Bone marrow (tissue), 2 donors: ENCODE data around the gene TMEM239.
"Not testable (repeated sequence)": the region's sequence is repeated elsewhere in the genome, so short reads cannot be mapped to it uniquely, and the experiment has no call there.

ENCODE experiments used
- DNase-seq, 2 donors: peaks; one replicate each; lab custom pipeline; 2025; lab: John Stamatoyannopoulos, UW

The TMEM239 gene

DNA sequence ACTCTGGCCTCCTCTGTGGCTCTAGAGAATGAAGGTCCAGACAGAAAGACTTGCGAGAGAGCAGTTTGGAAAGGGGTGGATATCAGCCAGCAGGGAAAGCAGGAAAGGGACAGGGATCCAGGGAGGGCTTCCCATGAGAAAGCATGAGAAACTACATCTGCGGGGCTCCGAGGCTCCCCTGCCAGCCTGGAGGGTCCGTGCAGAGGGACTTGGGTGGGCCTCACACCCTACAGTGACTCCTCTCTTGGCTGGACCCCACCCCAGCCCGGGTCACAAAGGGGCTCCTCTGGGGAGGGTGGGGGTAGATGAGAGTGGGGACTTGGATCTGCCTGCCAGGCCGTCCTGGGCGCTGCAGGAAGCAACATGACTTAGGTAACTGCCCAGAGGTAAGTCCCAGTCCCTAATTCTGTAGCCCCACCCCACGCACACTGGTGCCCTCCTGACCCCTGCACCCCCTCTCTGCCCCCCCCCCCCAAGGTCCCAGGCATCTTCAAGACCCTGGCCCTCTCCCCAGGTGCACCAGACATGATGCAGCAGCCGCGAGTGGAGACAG lies at the start of gene TMEM239:
Gene TMEM239, plus strand, starts transcription at position 335 of the 553 bp plus-strand sequence. Its CDS starts 191 bp downstream, at position 526.
- DNase-seq: no peak

DNA sequence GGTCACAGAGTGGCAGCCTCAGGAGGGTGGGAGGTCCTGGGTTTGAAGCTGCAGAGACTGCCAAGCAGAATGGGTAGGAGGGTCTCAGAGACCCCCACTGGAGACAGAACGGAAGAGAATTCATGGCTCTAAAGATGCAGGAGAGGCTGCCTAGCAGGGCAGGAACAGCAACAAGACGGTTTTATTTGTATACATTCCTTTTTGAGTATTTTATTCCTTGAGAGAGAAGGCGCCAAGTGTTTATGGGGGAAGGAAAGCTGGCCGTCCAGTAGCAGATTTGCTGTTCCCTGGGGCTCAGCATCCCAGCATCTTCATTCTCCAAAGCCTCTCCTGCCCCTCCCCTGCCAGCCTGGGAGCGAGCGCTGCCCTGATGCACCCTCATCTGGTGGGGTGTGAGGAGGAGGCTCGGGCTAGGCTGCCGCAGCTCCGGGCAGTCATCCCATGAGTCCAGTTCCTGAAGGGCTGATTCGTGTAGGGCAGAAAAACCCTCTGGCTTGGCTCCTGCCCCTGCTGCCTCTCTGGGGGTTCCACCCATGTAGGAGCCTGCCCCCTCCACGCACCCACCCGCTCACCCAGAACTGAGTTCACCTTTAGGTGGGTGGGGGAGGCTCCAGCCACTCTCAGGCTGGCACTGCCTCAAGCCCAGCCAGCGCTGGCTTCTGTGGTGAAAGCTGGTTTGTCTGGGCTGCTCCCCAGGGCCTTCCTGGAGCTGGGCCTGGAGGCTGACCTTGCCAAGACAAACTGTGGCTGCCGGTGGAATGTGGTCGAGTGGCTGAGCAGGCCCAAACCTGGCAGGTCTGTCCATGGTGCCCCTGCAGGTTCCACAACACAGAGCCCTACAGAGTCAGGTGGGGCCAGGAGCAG lies 48.2 kb upstream of the TMEM239 start:
- no peak for DNase-seq

DNA sequence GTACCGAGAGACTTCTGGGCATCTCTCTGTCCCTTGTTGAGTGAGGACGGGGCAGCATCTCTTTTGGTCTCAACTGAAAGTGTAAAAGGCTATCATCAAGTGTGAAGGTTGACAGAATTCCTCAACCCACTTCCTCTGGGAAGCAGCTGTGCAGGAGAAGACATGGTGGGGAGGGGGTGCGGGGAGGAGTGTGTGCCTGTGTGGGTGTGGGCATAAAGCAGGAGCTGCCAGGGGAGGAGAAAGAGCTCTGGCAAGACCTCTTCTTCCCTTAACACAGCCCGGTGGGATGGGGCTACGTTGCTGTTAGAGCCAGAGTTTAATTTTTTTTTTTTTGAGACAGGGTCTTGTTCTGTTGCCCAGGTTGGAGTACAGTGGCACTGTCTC lies 47.5 kb upstream of the TMEM239 start:
- no peak for DNase-seq

DNA sequence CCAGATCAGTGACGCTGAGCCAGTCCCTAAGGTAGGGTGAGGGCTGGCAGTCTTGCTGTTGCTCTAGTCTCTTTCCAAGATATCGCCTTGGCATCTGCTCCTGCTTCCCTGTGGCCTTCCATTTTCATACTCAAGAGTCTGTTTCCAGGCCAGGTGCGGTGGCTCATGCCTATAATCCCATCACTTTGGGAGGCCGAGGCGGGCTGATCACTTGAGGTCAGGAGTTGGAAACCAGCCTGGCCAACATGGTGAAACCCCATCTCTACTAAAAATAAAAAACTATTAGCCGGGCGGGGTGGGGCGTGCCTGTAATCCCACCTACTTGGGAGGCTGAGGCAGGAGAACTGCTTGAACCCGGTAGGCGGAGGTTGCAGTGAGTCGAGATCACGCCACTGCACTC lies 46.1 kb upstream of the TMEM239 start:
- DNase-seq: not testable (repeated sequence)

DNA sequence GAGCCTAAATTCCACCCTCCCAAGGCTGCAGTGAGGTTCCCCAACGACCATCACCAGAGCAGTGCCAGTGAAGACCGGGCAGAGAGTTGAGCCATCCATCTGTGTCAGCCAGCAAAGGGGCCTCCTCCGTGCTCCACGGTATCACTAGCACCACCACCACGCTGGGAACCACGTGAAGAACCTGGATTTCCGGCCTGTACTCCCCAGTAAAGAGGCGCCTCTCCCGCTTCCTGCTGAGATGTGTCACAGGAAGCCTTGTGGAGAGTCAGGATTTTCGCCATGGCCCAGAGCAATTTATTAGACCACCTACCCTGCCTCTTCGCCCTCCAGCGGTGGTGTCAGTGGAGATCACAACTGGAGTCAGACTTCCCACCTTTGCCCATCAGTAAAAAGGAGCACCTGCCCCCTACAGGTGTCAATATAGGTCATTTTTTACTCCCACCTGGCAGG lies 44.5 kb upstream of the TMEM239 start:
- no peak for DNase-seq

DNA sequence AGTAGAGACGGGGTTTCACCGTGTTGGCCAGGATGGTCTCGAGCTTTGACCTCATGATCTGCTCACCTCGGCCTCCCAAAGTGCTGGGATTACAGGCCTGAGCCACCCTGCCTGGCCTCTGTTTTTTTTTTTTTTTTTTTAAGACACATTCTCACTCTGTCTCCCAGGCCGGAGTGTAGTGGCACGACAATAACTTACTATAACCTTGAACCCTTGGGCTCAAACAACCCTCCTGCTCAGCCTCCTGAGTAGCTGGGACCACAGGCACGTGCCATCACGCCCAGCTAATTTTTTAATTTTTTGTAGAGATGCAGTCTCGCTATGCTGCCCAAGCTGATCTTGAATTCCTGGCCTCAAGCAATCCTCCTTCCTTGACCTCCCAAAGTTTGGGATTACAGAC lies 42.4 kb upstream of the TMEM239 start:
- no peak for DNase-seq

DNA sequence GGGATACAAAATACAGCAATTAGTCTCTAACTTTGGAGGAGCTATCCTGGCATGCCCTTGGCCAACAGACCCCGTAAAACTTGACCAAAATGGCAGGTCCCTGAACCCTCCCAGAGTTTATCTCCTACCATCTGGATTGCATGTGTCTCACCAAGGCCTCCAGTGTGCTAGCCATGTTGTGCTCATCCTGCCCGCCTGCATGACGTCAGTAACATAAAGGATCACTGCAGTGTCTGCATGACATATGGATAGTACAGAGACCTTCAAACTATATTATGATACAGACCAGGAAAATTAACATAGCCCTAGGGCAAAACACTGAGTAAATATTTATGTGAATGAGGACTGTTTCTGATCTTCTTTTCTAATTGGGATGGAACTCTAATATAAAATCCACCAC lies 41.0 kb upstream of the TMEM239 start:
- DNase-seq: no peak

DNA sequence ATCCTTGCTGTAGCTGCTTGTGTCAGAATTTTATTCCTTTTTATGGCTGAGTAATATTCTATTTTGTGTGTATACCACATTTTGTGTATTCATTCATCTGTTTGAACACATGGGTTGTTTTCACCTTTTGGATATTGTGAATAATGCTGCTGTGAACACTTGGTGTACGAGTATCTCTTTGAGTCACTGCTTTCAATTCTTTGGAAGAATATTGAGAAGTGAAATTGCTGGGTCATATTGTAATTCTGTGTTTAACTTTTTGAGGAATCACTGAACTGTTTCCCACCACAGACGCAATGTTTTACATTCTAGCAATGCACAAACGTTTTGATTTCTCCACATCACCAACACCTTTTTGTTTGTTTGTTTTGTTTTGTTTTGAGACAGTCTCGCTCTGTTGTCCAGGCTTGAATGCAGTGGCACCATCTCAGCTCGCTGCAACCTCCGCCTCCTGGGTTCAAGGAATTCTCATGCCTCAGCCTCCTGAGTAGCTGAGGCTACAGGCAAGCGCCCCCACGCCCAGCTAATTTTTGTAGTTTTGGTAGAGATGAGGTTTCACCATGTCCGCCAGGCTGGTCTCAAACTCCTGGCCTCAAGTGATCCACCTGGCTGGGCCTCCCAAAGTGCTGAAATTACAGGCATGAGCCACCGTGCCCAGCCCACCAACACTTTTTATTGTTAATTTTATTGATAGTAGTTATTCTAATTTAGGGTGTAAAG lies 37.4 kb upstream of the TMEM239 start:
- DNase-seq: no peak

DNA sequence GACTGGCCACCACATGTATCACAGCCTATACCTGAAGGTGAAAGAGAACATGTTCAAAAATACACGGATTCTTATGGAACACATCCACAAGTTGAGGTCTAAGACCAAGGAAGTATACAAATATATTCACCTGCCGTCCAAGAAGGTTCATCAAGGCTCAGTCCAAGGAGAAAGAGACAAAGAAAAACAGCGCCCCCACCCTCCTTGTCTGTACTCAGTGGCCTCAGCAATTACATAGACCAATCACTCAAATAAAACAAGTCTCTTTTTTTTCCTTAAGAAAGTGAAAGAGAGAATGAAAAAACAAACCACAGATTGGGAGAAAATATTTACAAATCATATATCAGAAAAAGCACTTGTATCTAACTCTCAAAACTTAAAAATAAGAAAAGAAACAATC lies 35.2 kb upstream of the TMEM239 start:
- no peak for DNase-seq

DNA sequence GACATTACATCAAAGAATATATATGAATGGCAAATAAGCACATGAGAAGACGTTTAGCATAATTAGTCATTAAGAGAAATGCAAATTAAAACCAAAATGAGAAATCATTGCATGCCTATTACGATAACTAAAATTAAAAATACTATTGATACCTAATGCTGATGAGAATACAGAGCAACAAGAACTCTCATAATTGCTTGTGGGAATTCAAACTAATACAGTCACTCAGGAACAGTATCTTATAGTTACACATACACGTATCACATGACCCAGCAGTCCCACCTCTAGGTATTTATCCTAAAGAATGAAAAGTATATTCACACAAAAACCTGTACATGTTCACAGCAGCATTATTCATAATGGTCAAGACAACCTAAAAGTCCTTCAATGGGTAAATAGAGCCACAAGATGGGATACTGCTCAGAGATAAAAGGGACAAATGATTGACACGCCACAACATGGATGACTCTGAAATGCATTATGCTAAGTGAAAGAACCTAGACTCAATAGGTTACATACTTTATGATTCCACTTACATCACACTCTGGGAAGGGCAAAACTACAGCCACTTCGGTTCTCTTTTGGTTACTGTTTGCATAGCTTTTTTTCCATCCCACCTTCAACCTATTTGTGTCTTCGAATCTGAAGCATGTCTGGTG lies 32.1 kb upstream of the TMEM239 start:
- no peak for DNase-seq

DNA sequence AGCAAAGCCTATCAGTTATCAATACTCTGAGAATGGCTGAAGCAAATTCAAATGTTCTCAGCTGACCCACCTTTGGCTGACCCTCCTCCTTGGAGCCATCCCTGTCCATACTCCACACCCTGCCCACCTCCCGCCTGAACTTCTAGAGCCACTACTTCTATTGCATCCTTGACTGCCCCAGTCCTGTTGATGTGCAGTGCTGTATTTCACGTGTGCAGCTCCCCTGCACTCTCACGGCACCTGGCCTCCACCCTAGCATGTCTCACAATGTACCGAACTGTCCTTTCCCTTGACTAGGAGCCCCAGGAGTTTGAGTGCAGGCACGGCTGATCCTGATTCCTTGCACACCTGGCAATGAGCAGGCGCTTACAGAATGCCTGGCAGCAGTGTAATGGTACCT lies 22.7 kb upstream of the TMEM239 start:
- no peak for DNase-seq

DNA sequence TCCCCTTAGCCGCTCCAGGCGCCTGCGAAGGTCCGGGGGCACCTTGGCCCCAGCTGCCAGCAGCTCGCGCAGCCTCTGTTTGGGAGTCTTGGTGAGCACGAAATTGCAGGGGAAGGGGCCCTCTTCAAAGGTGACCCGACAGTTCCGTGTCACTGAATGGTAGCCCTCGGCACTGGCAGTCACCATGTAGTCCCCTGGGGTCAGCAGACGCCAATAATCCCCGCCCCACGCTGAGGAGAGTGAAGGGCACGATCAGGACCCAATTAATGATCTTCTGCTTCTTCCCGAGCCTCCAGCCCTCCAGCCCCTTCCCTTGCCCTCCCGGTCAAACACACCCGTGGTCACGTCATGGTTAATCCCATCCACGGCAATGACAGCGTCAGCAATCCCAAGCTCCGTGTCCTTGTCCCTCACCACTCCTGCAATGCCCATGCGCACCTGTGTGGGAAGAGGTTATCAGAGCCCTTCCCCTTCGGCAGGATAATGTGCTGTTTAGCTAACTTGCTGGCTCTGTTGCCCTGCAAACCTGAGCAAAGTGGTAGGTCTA lies 21.9 kb upstream of the TMEM239 start:
- no peak for DNase-seq

DNA sequence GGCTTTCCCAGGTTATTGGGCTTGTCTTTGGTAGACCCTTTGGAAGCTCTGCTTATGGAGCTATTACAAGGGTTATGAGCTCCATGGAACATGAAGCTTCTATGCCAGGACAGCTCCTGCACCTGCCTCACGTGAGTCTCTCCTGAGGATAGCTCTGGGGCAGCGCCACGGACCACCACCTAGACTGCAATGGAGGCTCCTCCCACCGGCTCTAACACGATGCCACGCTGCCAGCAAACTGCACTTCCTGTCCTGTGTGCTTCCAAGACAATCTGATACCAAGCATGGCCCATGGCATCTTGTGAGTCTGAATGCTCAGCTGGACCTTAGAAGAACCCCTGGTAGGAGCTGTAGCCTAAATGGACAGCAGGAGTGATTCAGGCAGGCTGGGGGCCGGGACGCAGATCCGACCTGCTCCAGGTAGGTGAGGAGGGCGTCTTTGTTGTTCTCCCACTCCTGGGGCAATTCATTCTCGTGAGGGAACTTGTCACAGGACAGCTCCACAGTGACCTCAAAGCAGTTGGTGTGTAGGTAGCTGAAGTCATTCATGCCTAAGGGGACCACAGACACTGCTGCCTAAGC lies 21.2 kb upstream of the TMEM239 start:
- DNase-seq: no peak

DNA sequence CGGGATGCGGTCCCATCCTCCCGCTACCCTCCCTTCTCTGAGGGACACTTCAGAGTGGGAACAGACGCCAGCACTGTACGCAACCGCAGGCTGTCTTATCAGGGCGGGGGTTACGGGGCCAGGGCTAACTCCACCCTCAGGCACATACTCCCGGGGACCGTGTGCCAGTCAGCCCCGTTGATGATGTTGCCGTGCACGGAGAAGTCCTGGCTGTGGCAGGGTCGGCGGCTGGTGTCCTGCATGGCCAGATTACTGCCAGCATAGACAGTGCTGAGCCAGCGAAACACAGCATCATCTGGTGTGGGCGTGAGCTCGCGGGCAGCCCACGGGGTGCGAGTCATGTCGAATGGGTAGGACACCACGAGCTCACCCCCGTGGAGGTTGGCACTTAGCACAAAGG lies 20.7 kb upstream of the TMEM239 start:
- DNase-seq: no peak

DNA sequence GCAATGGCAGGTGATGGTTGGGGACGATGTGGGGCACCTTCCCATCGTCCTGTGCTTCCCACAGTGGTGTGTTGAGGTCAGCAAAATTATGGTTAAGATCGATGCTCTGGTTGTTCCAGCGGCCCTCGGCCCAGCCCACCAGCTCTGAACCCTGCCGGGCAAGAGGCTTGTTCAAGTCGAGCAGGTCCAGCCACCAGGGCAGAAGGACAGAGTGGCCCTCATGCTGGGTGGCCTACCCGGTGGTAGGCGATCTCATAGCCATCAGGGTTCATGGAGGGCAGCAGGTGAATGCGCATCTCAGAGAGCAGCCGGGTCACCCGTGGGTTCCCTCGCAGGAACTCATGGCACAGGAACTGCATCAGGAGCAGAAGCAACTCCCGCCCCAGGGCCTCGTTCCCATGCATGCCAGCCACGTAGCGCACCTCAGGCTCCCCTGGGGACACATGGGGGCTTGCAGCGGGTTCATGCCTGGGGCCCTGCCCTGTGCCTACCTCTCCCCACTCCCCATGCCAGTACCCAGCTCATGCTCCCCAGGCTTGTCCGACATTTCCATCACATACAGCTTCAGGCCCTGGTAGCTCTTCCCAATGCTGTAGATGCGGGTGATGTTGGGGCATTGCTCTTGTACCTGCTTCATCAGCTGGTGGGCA lies 20.0 kb upstream of the TMEM239 start:
- DNase-seq: no peak

DNA sequence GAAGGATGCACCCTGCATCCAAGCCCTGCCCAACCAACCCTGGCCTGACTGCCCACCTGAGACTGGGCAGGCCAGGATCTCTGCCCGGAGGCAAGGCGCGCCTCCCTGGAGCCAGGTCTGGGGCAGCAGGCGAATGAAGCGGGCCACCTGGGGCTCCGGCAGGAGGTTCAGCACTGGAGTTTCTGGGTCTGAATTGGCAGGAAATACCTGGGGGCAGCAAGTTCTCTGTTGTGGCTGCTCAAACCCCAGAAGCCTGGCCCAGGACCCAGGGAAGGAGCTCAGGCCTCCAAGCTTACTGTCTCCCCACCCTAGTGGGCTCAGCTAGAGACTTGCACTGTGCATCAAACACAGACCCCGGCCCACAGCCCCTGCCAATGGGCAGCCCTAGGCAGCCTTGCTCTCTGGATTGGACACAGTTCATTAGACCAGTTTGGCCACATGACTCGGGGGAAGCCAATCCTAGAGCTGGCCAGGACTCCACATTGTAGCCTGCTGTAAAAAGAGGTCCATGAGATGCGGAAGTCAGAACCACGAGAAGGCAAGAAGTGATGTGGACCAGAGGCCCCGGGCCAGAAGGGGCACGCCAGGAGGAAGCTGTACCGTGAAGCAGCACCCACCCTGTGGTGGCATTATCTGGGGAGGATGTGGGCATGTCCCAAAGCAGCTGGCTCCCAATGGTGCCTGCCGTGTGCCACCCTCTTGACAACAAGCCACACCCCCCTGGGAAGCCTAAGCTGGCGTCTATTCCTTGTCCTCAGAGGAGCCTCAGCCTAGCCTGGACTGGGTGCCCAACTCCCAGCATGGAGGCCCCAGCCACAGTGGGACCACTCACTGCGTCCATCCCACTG lies 18.8 kb upstream of the TMEM239 start:
- DNase-seq: no peak

DNA sequence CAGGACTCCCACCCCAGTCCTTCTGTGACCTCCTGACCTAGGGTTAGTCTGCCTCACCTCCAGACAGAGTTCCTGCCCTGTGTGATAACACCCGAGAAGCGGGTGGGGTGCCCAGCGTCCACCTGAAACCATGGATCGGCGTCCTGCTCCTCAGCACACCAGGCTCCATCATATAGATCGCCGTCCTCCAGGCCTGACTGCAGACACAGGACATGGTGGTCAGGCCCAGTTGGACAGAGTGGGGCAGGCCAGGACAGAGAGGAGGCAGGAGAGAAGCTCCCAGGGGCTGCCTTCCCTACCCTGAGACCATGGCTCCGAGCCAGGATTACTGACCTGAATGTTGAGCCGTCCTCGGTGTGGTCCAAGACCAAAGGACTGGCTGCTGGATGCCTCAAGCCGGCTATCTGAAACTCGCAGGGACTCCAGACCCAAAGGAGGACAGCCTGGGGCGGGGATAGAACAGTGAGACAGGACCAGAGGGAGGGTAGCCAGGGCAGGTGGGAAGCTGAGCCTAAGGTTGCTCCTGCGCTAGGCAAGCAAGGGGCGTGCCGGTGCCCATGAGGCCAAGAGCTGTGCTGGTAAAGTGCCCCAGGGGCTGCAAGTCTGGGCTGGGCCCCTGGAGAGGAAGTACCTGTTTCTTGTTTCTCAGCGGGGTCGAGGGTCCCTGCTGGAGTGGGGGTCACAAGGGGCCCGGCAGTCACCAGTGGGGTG lies 17.9 kb upstream of the TMEM239 start:
- DNase-seq: no peak

DNA sequence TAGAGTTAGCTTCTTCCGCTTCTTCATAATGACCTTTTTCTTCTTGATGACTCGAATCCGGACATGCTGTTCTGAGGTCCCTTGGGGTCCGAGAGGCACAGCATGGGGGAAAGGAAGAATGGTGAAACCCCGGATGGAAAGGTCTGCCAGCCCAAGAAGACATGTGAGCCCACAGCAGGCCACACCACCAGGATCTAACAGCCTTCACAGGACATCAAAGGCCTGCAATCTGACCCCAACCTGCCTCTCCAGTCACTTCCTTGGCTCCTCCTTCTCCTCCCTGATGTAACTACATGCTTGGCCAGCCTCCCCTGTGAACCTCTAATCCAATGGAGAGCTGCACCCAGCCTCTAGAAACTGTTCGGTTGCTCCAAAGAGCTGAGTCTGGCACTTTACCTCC lies 17.4 kb upstream of the TMEM239 start:
- DNase-seq: no peak

DNA sequence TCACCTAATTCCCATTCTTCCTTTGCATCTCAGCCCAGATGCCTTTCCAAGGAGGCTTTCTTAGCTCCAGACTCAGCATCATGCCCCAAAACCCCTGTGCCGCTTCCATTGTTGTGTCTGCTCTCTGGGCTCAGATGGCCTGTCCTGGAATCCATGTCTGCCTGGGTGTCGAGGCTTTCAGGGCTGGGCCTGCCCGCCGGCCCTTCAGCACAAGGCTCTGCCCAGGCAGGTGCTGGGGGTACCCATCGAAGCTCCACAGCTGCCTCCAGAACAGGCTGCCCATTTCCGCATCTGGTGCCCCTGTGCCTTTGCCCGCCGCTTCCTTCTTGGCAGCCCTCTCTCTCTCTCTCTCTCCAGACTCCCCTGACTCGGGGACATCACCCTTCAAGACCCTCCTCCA lies 16.9 kb upstream of the TMEM239 start:
- no peak for DNase-seq
